K562 (cell line): ENCODE results near the gene MED22. TPM values are rescaled to one million over a fixed set of nuclear protein-coding genes. Genes with fewer than 3 reads are reported as not detected.

Experiments
- ATAC-seq: fragments of 200-7000 bp; cut with Tn5 transposase; 3 replicates; pipeline ENCODE4 v1.9.1; 2020; ENCODE audit warnings: moderate library complexity
- BruUV-seq: library from RNA; stranded (reverse); fragments of 400-500 nt; replicated peaks from 2 replicates; lab custom pipeline; 2021; lab: Mats Ljungman, UMichigan
- CTCF ChIA-PET: fragments of 300-600 bp; formaldehyde crosslinking; extraction: SDS; loops from one replicate; lab custom pipeline; 2021; ENCODE audit warnings: low intra/inter-chr PET ratio; lab: Yijun Ruan, JAX
- POLR2A ChIA-PET: fragments of 300-600, 350-650 bp; sonication (Branson Sonifier 250); formaldehyde crosslinking; extraction: SDS; loops from one replicate; lab custom pipeline; 2021; ENCODE audit warnings: antibody characterized with exemption, inconsistent platforms; lab: Yijun Ruan, JAX
- DNase-seq, 4 experiments: peaks; one replicate each; pipeline versions ENCODE4 v3.0.0 to v3.0.0-alpha.2; 2011 to 2018; ENCODE audit warnings: low spot score in 3 of 4, mixed read lengths in 3 of 4; ENCODE audit errors: extremely low read depth in 1 of 4
- FAIRE-seq: peaks from 2 replicates; lab custom pipeline; 2011; peaks lifted over from hg19 to GRCh38; lab: Jason Lieb, UNC
- H2AFZ ChIP-seq: 2 replicates; pipeline ENCODE4 v1.6.0; 2011; ENCODE audit warnings: low read depth, low read length, control low read depth, inconsistent platforms
- H3K27ac ChIP-seq: fragments of 200-600 bp; 3 replicates; pipeline ENCODE4 v1.8.0; 2011; ENCODE audit warnings: low read depth, mild to moderate bottlenecking, control low read depth, inconsistent platforms, low read length, moderate library complexity, mixed read lengths; ENCODE audit errors: extremely low read depth
- H3K27me3 ChIP-seq, 2 experiments: fragments of 300-600 bp in 1 of 2; 2 replicates in 1 of 2; 3 replicates in 1 of 2; pipeline versions ENCODE4 v1.6.0 to v1.8.0; 2011; ENCODE audit warnings: inconsistent platforms in 2 of 2, low read length in 2 of 2, mild to moderate bottlenecking in 1 of 2, mixed read lengths in 1 of 2, moderate library complexity in 1 of 2; ENCODE audit not compliant: control insufficient read depth in 2 of 2, insufficient read depth in 2 of 2
- H3K36me3 ChIP-seq: fragments of 300-600 bp; 3 replicates; pipeline ENCODE4 v1.8.0; 2011; ENCODE audit warnings: mild to moderate bottlenecking, low read length, inconsistent platforms; ENCODE audit not compliant: control insufficient read depth, insufficient read depth
- H3K4me1 ChIP-seq, 2 experiments: fragments of 200-600 bp in 1 of 2; replicated peaks in 1 of 2; 2 replicates in 1 of 2; 3 replicates in 1 of 2; pipeline versions ENCODE4 v1.5.1 to v1.8.0; 2011; ENCODE audit warnings: inconsistent platforms in 2 of 2, low read length in 2 of 2, mild to moderate bottlenecking in 1 of 2, mixed read lengths in 1 of 2, moderate library complexity in 1 of 2; ENCODE audit not compliant: control insufficient read depth in 2 of 2, insufficient read depth in 2 of 2
- H3K4me2 ChIP-seq: 2 replicates; pipeline ENCODE4 v1.6.1; 2011; ENCODE audit warnings: low read length, control low read depth, inconsistent platforms, mixed read lengths; ENCODE audit not compliant: insufficient read depth
- H3K4me3 ChIP-seq: fragments of 200-600 bp; sonication (generic), shearing (Covaris generic); 2 replicates; pipeline ENCODE4 v1.5.1; 2016; ENCODE audit warnings: control low read depth, inconsistent platforms
- H3K79me2 ChIP-seq: fragments of 200-600 bp; 3 replicates; pipeline ENCODE4 v1.8.0; 2011; ENCODE audit warnings: low read length, inconsistent platforms; ENCODE audit not compliant: control insufficient read depth, insufficient read depth
- H3K9ac ChIP-seq, 2 experiments: 2 replicates each; pipeline versions ENCODE4 v1.6.0 to v1.6.1; 2011; ENCODE audit warnings: low read depth in 2 of 2, low read length in 2 of 2, control low read depth in 1 of 2, inconsistent platforms in 1 of 2, mild to moderate bottlenecking in 1 of 2, mixed read lengths in 1 of 2; ENCODE audit not compliant: insufficient read depth in 1 of 2
- H3K9me1 ChIP-seq: one replicate; pipeline ENCODE4 v1.6.0; 2011; ENCODE audit warnings: inconsistent platforms, mild to moderate bottlenecking, low read length, moderate library complexity; ENCODE audit not compliant: control insufficient read depth, insufficient read depth
- H3K9me3 ChIP-seq: replicated peaks from 2 replicates; pipeline ENCODE4 v1.5.1; 2011; ENCODE audit warnings: low read depth, low read length, inconsistent platforms; ENCODE audit not compliant: control insufficient read depth, insufficient read depth
- H4K20me1 ChIP-seq: replicated peaks from 2 replicates; pipeline ENCODE4 v1.6.1; 2011; ENCODE audit warnings: low read length, inconsistent platforms, mixed read lengths; ENCODE audit not compliant: control insufficient read depth, insufficient read depth
- ASH1L ChIP-seq: fragments of 450-650 bp; IDR thresholded peaks from 2 replicates; pipeline ENCODE4 v1.6.1; 2018; ENCODE audit warnings: borderline replicate concordance, mild to moderate bottlenecking, low read depth; ENCODE audit not compliant: partially characterized antibody
- CBX1 ChIP-seq: sonication (generic); IDR thresholded peaks from 2 replicates; pipeline ENCODE4 v1.6.1; 2016; ENCODE audit warnings: antibody characterized with exemption, low read depth, mild to moderate bottlenecking
- CCAR2 ChIP-seq: fragments of 200-400 bp; formaldehyde crosslinking; IDR thresholded peaks from 2 replicates; pipeline ENCODE4 v1.6.1; 2017; ENCODE audit warnings: mild to moderate bottlenecking, low read depth, low read length
- GATAD2B ChIP-seq: fragments of 450-650 bp; IDR thresholded peaks from 2 replicates; pipeline ENCODE4 v1.6.1; 2017; ENCODE audit warnings: mild to moderate bottlenecking, borderline replicate concordance
- HDAC1 ChIP-seq, 2 experiments: fragments of 450-650 bp; IDR thresholded peaks; 2 replicates each; pipeline ENCODE4 v1.6.1; 2016 to 2017; ENCODE audit warnings: inconsistent platforms in 1 of 2, mild to moderate bottlenecking in 1 of 2, moderate library complexity in 1 of 2
- POLR2G ChIP-seq: fragments of 200-400 bp; formaldehyde crosslinking; IDR thresholded peaks from 2 replicates; pipeline ENCODE4 v1.6.1; 2017; ENCODE audit warnings: low read depth, mild to moderate bottlenecking, antibody characterized with exemption, low read length, moderate library complexity
- SIRT6 ChIP-seq: IDR thresholded peaks from one replicate; pipeline ENCODE4 v1.6.1; 2012; ENCODE audit warnings: low read depth, mild to moderate bottlenecking, control low read depth, inconsistent platforms, low read length, moderate library complexity
- TSC22D4 ChIP-seq: fragments of 450-650 bp; IDR thresholded peaks from 2 replicates; pipeline ENCODE4 v1.6.1; 2016; ENCODE audit warnings: missing genetic modification characterization, missing biosample characterization, control low read depth
- ZEB2 ChIP-seq: fragments of 450-650 bp; IDR thresholded peaks from 2 replicates; pipeline ENCODE4 v1.6.1; 2016
- WGBS: fragments of 100-300 bp; shearing (Covaris generic); methylation state at CpG from one replicate; pipeline ENCODE4 v1.1.6; 2016; ENCODE audit warnings: low coverage, mixed read lengths; ENCODE audit not compliant: insufficient coverage; ENCODE audit errors: missing lambda C conversion rate; 5-methylcytosine and 5-hydroxymethylcytosine counted together
- in situ Hi-C: fragments of 300-500 bp; cut with MboI; formaldehyde crosslinking; loops from 4 replicates; pipeline ENCODE4 v1.15.0; 2018; ENCODE audit warnings: inconsistent platforms, mixed read lengths
- intact Hi-C: fragments of 100-400 bp; cut with micrococcal nuclease; formaldehyde crosslinking; loops from 2 replicates; pipeline ENCODE4 v1.14.2; 2022
- polyA plus RNA-seq, 8 experiments: library from polyadenylated mRNA; depleted of rRNA in 4 of 8; stranded (reverse) in 5 of 8; unstranded in 3 of 8; fragments of >200 nt; fragmentation: Nextera tagmentation in 2 of 8; fragmentation: Illumina TruSeq in 1 of 8; extraction: Ambion mirVana in 2 of 8; extraction: Trizol in 1 of 8; gene quantifications; 2 replicates each; pipeline versions ENCODE4 v1.2.1 to v1.2.3, GENCODE V29; 2011 to 2014; ENCODE audit warnings: inconsistent platforms in 1 of 8, missing spikeins in 1 of 8
- total RNA-seq, 7 experiments: library from RNA; depleted of rRNA in 6 of 7; stranded (reverse); fragments of >200 nt in 6 of 7; fragmentation: Illumina TruSeq in 2 of 7; extraction: Trizol in 2 of 7; gene quantifications; 2 replicates each; pipeline versions ENCODE4 v1.2.1 to v1.2.3, GENCODE V29; 2011 to 2021; ENCODE audit warnings: low replicate concordance in 1 of 7
- TF ChIP-seq, protein P1 (sequence below): IDR thresholded peaks from 2 replicates; pipeline ENCODE4 v1.6.1; 2011; ENCODE audit warnings: borderline replicate concordance, low read depth, mild to moderate bottlenecking, moderate library complexity, low read length; ENCODE audit not compliant: insufficient read depth, poor library complexity, severe bottlenecking
- TF ChIP-seq, protein P2 (sequence below), 3 experiments: IDR thresholded peaks in 2 of 3; conservative IDR thresholded peaks in 1 of 3; 2 replicates each; pipeline ENCODE4 v1.5.1; 2011 to 2012; ENCODE audit warnings: low read length in 3 of 3, mild to moderate bottlenecking in 3 of 3, control low read depth in 2 of 3, improper control_type of control experiment in 1 of 3, inconsistent platforms in 1 of 3, low read depth in 1 of 3, mixed read lengths in 1 of 3, moderate library complexity in 1 of 3; ENCODE audit not compliant: insufficient read depth in 2 of 3

MED22 gene
- total and polyA plus RNA-seq, 9 of the 15 experiments (the other 6 are each of a cell fraction or from before 2014, with no cell fraction given) = 0.73 to 35.6 (median 22.3) TPM

DNA sequence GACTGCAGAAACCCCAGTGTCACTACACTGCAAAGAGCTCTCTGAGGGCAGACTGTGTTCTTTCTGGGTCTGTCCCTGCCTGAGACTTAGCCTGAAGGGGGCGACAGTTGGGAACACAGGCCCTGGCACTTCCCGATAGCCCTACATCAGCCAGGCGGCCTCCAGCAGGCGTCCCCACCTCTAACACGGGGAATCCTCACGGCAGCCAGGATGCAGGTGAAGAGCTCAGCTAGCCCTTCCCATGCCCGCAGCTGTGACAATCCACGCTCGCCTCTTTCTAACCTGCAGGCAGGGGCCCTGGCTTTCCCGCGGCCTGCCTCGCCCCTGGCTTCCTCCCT, 5.9 kb downstream of the MED22 start:
- no peak overlapping the region for H3K4me3 ChIP-seq
- WGBS = 78% methylated on average over 6 of the region's 12 CpGs
- H3K9me3 ChIP-seq = no peaks in the 10 kb centered on the region
- intact Hi-C loops (no loop called here), in situ Hi-C loops (no loop called here)
- no peak overlapping the region for H2AFZ ChIP-seq
- H3K27me3 ChIP-seq = no peaks in the 10 kb centered on the region
- H3K9me1 ChIP-seq = no peaks in the 10 kb centered on the region
- TF ChIP-seq ASH1L (no peak), POLR2G (peak; percentile 39; the same call in 1 of the 2 replicates), HDAC1 (IDR thresholded peaks at IDR 0.05) (no peak), ZEB2 (no peak), CBX1 (no peak), CCAR2 (no peak), SIRT6 (no peak), GATAD2B (no peak), TSC22D4 (tag) (no peak)
- TF ChIP-seq, protein P1, sequence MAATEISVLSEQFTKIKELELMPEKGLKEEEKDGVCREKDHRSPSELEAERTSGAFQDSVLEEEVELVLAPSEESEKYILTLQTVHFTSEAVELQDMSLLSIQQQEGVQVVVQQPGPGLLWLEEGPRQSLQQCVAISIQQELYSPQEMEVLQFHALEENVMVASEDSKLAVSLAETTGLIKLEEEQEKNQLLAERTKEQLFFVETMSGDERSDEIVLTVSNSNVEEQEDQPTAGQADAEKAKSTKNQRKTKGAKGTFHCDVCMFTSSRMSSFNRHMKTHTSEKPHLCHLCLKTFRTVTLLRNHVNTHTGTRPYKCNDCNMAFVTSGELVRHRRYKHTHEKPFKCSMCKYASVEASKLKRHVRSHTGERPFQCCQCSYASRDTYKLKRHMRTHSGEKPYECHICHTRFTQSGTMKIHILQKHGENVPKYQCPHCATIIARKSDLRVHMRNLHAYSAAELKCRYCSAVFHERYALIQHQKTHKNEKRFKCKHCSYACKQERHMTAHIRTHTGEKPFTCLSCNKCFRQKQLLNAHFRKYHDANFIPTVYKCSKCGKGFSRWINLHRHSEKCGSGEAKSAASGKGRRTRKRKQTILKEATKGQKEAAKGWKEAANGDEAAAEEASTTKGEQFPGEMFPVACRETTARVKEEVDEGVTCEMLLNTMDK = peak; percentile 5
- TF ChIP-seq, protein P2, sequence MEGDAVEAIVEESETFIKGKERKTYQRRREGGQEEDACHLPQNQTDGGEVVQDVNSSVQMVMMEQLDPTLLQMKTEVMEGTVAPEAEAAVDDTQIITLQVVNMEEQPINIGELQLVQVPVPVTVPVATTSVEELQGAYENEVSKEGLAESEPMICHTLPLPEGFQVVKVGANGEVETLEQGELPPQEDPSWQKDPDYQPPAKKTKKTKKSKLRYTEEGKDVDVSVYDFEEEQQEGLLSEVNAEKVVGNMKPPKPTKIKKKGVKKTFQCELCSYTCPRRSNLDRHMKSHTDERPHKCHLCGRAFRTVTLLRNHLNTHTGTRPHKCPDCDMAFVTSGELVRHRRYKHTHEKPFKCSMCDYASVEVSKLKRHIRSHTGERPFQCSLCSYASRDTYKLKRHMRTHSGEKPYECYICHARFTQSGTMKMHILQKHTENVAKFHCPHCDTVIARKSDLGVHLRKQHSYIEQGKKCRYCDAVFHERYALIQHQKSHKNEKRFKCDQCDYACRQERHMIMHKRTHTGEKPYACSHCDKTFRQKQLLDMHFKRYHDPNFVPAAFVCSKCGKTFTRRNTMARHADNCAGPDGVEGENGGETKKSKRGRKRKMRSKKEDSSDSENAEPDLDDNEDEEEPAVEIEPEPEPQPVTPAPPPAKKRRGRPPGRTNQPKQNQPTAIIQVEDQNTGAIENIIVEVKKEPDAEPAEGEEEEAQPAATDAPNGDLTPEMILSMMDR (IDR thresholded peaks at IDR 0.05 in 2 of 3, conservative IDR thresholded peaks at IDR 0.05 in 1 of 3; ENCODE audit: insufficient read depth in 2 of 3, low read depth in 1 of 3, low read length in 3 of 3) = peak; percentile 24 to 43 (median 30); a peak in 3 of 6 replicates
- peaks cover 83% of the 10 kb centered on the region for H3K36me3 ChIP-seq
- no peak overlapping the region for H3K27ac ChIP-seq
- no peak overlapping the region for H3K4me2 ChIP-seq
- DNase-seq (no peak), FAIRE-seq (no peak), ATAC-seq (peak; percentile 48)
- CTCF ChIA-PET = no interaction called here
- POLR2A ChIA-PET = interaction anchor here (0.5 to 1.8 kb wide), 5 partner anchors 12 to 108 kb away, joined by 3 to 5 read pairs (median 3); no protein-coding TSS in a partner anchor
- peaks cover 10 to 31% of the 10 kb centered on the region in 2 experiments; a peak in 4 of 5 replicates for H3K4me1 ChIP-seq
- H3K9ac ChIP-seq = peak overlapping the region in 1 of 2 experiments; percentile 80; a peak in 1 of 4 replicates
- peaks cover 18% of the 10 kb centered on the region for H3K79me2 ChIP-seq
- H4K20me1 ChIP-seq = peaks cover 2% of the 10 kb centered on the region; the same call in 1 of the 2 replicates
- no TSS peak for BruUV-seq
